ENCODE measurements around the gene MYBBP1A. TPM values are rescaled to one million over a fixed set of nuclear protein-coding genes. Genes with fewer than 3 reads are reported as not detected.

The MYBBP1A gene
- total and polyA plus RNA-seq, 2 of the 13 experiments (the other 11 are each of a cell fraction or from before 2014, with no cell fraction given) = 18.6 to 54.8 TPM

DNA sequence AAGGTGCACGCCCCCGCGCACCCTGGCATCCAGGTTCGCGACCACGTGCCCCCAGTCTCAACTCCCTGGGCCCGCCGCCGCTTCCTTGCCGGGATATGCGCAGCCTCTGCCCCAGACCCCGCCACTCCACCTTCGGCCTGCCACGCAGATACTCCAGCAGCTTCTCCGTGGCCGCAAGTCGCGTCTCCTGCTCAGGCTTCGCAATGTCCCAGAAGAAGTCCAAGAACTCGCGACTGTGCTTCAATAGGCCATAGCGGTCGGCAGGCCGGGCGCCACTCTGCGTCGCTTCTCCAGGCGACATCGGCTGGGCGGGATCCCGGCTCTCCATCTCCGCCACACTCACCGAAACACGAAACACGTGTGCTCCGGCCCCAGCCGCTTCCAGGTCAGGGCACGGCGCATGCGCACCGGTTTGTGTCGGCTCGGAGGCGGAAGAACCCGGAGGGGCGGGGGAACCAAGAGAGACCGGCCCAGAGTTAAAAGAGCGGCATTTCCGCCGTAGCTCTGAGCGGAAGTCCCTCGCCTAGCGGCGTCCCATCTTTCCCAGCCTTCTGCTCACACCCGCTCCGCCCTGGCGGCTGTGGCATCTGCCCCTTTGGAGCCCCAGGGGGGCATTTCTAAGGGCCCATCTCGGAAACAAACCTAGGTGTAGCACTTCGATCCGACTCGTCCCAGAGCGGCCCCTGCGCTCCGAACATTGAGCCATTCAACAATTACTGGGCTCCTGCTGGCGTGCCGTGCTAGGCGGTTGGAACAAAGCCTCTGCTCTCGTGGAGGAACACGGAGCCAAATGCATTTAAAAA lies at the start of gene MYBBP1A (continued):
- TF ChIP-seq SNAI1 (CRISPR knock-in tag; IDR thresholded peaks at IDR 0.05; ENCODE audit: borderline replicate concordance) (peak; percentile 85; the same call in 1 of the 2 replicates), GTF2F1 (IDR thresholded peaks at IDR 0.05; ENCODE audit: low read length) (no peak), DR1 (CRISPR knock-in tag; IDR thresholded peaks at IDR 0.05) (peak; percentile 80; the same call in 1 of the 2 replicates), TARDBP (CRISPR knock-in tag; IDR thresholded peaks at IDR 0.05) (no peak), FOXM1 (CRISPR knock-in tag; IDR thresholded peaks at IDR 0.05) (no peak), NFE2 (CRISPR knock-in tag; IDR thresholded peaks at IDR 0.05) (no peak), PBX3 (CRISPR knock-in tag; IDR thresholded peaks at IDR 0.05; ENCODE audit: borderline replicate concordance) (no peak), ZNF136 (CRISPR knock-in tag; IDR thresholded peaks at IDR 0.05; ENCODE audit: low read depth) (0 out of 2 replicates have a peak, but pooled peaks have one; percentile 24), ZNF781 (CRISPR knock-in tag; IDR thresholded peaks at IDR 0.05; ENCODE audit: borderline replicate concordance, not compliant biosample characterization) (peak; percentile 96), TBX2 (CRISPR knock-in tag; IDR thresholded peaks at IDR 0.05; ENCODE audit: borderline replicate concordance) (peak; percentile 77), ZNF234 (CRISPR knock-in tag; conservative IDR thresholded peaks at IDR 0.05) (peak; percentile 75; the same call in 1 of the 2 replicates), NCOA1 (CRISPR knock-in tag; IDR thresholded peaks at IDR 0.05) (0 out of 2 replicates have a peak, but pooled peaks have one; percentile 66), ZNF788 (CRISPR knock-in tag; IDR thresholded peaks at IDR 0.05; ENCODE audit: borderline replicate concordance) (peak; percentile 80; the same call in 1 of the 2 replicates), ZNF552 (CRISPR knock-in tag; IDR thresholded peaks at IDR 0.05; ENCODE audit: borderline replicate concordance) (no peak), ZNF235 (CRISPR knock-in tag; IDR thresholded peaks at IDR 0.05; ENCODE audit: borderline replicate concordance) (peak; percentile 96)
- TF ChIP-seq, protein P1, sequence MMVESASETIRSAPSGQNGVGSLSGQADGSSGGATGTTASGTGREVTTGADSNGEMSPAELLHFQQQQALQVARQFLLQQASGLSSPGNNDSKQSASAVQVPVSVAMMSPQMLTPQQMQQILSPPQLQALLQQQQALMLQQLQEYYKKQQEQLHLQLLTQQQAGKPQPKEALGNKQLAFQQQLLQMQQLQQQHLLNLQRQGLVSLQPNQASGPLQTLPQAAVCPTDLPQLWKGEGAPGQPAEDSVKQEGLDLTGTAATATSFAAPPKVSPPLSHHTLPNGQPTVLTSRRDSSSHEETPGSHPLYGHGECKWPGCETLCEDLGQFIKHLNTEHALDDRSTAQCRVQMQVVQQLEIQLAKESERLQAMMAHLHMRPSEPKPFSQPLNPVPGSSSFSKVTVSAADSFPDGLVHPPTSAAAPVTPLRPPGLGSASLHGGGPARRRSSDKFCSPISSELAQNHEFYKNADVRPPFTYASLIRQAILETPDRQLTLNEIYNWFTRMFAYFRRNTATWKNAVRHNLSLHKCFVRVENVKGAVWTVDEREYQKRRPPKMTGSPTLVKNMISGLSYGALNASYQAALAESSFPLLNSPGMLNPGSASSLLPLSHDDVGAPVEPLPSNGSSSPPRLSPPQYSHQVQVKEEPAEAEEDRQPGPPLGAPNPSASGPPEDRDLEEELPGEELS (CRISPR knock-in tag; IDR thresholded peaks at IDR 0.05) = peak; percentile 10; the same call in 1 of the 2 replicates
- TF ChIP-seq, protein P2, sequence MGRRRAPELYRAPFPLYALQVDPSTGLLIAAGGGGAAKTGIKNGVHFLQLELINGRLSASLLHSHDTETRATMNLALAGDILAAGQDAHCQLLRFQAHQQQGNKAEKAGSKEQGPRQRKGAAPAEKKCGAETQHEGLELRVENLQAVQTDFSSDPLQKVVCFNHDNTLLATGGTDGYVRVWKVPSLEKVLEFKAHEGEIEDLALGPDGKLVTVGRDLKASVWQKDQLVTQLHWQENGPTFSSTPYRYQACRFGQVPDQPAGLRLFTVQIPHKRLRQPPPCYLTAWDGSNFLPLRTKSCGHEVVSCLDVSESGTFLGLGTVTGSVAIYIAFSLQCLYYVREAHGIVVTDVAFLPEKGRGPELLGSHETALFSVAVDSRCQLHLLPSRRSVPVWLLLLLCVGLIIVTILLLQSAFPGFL (CRISPR knock-in tag; IDR thresholded peaks at IDR 0.05) = no peak
- TF ChIP-seq, protein P3, sequence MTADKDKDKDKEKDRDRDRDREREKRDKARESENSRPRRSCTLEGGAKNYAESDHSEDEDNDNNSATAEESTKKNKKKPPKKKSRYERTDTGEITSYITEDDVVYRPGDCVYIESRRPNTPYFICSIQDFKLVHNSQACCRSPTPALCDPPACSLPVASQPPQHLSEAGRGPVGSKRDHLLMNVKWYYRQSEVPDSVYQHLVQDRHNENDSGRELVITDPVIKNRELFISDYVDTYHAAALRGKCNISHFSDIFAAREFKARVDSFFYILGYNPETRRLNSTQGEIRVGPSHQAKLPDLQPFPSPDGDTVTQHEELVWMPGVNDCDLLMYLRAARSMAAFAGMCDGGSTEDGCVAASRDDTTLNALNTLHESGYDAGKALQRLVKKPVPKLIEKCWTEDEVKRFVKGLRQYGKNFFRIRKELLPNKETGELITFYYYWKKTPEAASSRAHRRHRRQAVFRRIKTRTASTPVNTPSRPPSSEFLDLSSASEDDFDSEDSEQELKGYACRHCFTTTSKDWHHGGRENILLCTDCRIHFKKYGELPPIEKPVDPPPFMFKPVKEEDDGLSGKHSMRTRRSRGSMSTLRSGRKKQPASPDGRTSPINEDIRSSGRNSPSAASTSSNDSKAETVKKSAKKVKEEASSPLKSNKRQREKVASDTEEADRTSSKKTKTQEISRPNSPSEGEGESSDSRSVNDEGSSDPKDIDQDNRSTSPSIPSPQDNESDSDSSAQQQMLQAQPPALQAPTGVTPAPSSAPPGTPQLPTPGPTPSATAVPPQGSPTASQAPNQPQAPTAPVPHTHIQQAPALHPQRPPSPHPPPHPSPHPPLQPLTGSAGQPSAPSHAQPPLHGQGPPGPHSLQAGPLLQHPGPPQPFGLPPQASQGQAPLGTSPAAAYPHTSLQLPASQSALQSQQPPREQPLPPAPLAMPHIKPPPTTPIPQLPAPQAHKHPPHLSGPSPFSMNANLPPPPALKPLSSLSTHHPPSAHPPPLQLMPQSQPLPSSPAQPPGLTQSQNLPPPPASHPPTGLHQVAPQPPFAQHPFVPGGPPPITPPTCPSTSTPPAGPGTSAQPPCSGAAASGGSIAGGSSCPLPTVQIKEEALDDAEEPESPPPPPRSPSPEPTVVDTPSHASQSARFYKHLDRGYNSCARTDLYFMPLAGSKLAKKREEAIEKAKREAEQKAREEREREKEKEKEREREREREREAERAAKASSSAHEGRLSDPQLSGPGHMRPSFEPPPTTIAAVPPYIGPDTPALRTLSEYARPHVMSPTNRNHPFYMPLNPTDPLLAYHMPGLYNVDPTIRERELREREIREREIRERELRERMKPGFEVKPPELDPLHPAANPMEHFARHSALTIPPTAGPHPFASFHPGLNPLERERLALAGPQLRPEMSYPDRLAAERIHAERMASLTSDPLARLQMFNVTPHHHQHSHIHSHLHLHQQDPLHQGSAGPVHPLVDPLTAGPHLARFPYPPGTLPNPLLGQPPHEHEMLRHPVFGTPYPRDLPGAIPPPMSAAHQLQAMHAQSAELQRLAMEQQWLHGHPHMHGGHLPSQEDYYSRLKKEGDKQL (CRISPR knock-in tag; IDR thresholded peaks at IDR 0.05; ENCODE audit: low read depth) = no peak
